ENCODE measurements around the gene DHX57.
"Not testable (repeated sequence)": the region's sequence is repeated elsewhere in the genome, so short reads cannot be mapped to it uniquely, and the experiment has no call there.

DHX57 gene

DNA sequence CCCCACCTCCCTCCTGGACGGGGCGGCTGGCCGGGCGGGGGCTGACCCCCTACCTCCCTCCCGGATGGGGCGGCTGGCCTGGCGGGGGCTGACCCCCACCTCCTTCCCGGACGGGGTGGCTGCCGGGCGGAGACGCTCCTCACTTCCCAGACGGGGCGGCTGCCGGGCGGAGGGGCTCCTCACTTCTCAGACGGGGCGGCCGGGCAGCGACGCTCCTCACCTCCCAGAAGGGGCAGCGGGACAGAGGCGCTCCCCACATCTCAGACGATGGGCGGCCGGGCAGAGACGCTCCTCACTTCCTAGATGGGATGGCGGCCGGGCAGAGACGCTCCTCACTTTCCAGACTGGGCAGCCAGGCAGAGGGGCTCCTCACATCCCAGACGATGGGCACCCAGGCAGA is 119.8 kb downstream of the DHX57 start:
- in situ Hi-C loops (cut with HindIII; ENCODE audit: low sequenced_read_pairs) = not testable (repeated sequence)

DNA sequence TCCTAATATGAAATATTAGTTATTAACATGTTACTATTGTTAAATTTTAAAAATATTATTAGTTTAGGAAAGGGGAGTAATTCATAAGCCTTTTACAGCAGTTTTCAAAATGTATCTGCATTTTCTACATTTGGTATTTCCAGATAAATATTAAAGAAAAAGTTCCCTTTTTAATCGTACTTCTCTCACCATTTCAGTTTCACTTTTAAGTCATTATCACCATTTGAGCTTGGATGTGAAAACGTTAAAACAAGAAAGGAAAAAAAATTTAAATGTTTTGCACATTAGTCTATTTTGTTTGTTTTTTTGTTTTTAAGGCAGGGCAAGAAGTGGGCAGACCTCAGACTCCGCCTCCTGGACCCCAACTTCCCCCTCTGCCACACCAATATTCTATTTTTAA is 121.2 kb downstream of the DHX57 start:
- in situ Hi-C loops (cut with HindIII; ENCODE audit: low sequenced_read_pairs) = no loop called here

DNA sequence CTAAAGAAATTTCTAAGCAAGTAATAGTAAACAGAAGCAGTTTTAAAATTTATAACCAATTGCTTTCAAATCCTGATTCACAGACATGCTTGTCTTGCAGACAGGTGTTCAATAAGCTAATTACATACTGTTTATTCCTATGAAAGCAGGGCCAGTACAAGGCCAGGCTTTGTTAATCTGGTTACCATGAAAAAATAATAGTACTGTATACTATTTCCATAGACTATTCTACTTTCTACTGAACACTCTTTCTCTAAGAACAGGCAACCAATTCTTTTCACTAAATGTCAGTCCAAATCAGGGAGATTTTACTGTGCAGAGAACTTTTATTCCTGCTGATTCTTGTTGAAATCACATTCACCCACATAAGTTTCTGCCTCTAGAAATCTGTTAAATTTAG is 121.7 kb downstream of the DHX57 start:
- in situ Hi-C loops (cut with HindIII; ENCODE audit: low sequenced_read_pairs) = no loop called here

DNA sequence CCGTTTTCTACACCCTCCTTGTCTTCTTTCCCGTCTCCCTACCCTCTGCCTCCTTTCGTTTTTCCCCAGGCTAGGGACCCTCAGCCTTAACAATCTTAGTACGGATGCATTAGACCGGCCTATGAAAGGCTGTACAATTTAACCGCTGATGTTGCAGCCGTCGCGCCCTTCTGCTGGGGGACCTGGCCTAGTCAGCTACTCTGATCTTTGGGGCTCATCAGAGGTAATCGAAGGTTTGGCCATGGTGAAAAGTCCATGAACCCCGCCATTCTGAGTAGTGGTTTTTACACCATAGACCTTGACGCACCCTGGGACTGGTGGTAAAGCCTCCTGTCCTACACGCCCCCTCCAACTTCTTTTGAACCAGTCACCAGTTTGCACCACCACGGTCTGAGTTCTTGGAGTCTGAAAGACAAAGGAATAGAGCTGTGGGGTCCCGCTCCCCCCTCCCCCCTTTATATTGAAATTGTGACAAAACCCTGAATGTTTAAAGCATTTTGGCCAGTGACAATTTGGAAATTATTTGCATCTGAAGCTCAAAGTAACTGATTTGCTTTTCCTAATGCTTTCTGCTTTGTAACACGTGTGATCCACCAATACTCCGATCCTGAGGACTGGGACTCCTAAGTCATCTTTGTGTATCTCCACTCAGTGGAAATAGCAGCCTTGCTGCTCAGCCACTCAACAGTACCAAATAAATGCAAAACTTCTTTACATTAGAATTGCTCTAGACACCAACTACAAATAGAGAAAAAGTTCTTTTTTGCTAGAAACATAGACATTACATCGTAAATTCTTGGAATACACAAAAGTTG is 123.9 kb downstream of the DHX57 start:
- in situ Hi-C loops (cut with HindIII; ENCODE audit: low sequenced_read_pairs) = no loop called here

DNA sequence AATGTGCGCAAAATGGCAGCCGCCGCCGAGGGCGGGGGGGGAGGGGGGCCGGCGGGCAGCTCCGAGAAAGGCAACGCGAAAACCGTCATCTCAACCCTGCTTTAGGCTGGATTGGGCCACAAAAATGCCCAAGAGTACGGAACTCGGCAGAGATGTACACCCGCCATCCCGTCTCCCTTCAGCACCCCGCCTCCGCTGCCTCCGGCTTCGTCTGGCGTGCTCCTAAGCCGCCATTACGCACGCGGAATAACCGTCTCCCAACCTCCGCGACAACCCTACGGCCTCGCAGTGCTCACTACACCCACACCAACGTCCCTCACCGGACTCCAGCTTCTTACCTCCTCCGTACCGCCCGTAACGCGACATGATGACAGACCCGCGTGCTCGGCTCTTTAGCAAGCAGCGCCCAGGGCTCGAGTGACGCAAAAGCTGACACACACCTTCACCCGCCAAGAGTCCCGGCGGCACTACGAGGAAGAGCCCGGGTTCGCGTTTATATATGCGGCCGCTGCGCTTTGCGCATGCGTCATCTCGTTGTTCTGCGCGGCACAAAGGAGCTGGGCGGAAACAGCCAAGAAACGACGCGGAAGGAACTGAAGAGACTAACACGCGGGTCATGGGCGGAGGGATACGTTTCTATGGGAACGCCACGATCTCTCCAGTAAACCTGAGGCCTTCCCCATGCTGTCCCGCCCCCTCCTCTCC is 124.7 kb downstream of the DHX57 start, which contains the start of gene SRSF7:
Gene SRSF7, minus strand, starts transcription at position 471 of the 705 bp plus-strand sequence. Its CDS starts 105 bp downstream, at position 366.
- in situ Hi-C loops (cut with HindIII; ENCODE audit: low sequenced_read_pairs) = no loop called here

DNA sequence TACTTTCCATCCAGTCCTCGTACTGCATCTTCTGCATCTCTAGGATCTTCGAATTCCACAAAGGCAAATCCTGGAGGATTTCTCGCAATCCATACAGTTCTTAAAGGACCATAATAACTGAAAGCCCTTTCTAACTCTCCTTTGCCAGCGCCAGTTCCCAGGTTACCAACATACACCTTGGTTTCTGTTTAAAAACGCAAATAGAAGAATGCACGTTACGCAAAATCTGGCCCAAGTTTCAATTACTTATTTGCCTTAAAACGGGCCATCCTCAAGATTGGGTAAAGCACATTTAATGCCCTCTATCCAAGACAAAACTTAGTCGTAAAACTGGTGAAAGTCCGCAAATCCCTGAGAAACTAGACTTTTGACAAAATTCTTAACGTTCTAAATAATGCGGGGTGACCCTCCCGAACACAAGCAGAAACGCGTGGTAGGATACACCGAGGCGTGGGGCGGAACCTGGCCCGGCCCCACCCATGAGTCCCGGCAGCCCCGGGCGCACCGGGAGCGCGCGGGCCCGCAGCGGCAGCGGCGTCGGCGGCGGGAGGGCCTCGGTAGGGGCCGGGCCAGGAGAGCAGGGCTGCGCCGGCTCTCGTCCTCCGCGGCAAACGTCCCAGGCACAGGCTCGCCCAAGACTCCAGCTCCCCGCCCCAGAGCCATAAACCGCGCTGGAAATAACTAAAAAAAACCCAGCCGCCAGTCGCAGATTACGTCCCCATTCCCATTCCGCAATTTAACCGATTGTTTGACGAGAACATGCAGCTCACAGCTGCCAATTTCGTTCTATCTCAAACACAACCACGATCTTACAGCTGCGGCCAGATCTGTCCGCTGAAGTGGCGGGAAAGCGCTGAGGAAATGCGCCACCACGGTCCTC is 125.5 kb downstream of the DHX57 start:
- in situ Hi-C loops (cut with HindIII; ENCODE audit: low sequenced_read_pairs) = no loop called here

DNA sequence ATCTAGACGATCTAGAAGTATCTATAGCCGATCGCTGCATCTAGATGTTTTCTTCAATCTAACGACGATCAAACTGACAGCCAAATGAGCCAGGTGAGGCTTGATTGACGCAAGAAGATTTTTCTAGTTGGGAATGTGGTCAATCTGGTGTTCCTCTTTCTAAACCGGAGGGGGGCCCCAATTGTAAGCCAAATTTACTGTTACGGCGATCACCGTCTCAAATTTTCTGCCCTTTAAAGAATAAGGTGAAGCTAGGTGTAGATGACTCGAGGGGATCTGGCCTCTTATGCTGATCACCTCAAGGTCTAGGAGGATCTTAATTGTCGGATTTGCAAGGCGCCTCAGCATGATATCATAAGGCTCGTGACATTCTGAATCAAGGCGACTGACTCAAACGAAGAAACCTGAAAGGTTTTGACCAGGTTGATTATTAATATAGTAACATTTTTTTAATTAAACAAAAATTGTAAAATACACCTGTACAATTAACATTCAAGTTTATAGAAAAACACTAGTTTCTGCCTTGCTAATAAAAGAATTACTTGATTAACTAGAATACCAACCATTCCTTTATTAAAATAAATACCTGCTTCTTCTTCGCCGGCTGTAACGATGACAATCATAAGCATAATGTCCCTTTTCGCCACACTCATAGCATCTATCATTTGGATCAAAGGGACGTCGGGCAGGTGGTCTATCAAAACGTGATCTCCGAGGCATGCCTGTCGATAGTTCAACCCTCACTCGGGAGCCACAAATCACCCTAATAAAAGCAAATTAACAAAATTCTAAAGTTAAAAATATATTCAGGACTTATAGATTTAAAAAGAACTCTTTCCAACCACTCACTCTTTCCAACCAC is 126.6 kb downstream of the DHX57 start:
- in situ Hi-C loops (cut with HindIII; ENCODE audit: low sequenced_read_pairs) = no loop called here

DNA sequence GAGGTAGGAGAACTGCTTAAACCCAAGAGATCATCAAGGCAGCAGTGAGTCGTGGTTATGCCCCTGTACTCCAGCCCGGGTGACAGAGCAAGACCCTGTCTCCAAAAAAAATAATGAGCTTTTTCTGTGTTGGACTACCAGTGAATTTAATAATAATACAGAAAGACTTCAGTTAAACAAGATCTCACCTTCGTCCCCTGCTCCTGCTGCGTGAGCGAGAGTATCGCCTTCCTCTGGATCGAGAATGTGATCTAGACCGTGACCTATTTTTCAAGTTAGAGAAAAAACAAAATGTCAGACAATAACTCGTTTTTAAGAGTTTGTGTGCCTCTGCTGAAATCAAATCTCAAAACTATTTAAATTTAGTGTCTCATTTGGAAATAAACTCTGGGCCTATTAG is 127.3 kb downstream of the DHX57 start:
- in situ Hi-C loops (cut with HindIII; ENCODE audit: low sequenced_read_pairs) = no loop called here

DNA sequence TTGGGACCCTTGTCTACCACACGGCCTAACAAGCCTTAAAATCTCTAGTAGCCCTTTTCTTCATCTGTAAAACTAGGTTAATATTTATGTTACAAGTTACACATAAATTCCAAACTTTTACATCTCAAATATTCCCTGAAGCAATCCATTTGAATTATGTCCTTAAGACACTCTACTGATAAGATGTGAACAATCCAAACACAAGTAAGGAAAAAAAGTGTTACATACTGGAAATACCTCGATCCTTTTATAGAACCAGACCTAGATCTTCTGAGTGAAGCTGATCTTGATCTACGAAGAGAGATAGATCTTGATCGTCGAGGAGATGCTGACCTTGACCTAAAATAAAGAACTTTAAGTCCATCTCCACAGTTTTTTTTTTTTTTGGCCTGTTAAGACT is 127.9 kb downstream of the DHX57 start:
- in situ Hi-C loops (cut with HindIII; ENCODE audit: low sequenced_read_pairs) = no loop called here
